Stimulated activated CD4-positive, alpha-beta T cell treated with anti-CD3 and anti-CD28 coated beads, Interleukin-2, amount 100 ng/mL, for 4 hours (primary cell): ENCODE measurements around the gene CLEC16A.

Source experiments
- DNase-seq: peaks from one replicate; pipeline ENCODE4 v3.0.0-alpha.2; 2020; ENCODE audit warnings: low read depth

The CLEC16A gene

DNA sequence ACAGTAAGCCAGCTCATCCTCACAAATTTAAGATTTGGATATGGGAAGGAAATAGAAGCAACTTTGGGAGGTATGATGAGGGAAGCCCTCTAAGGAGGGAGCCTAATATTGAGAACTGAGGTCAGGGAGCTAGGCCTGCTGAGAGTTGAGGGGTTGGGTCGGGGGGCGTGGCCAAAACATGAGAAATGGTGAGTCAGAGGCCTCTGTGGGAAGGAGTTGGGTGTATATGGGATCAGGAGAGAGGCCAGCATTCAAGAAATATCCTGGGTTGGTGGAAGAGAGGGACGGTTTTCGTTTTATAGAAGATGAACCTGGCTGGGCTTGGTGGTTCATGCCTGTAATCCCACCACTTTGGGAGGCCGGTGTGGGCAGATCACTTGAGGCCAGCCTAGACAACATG, 48.4 kb downstream of the CLEC16A start:
- peak; percentile 9 for DNase-seq

- no peak for DNase-seq
Observed at GRCh38 chr16:10993649-10994048, 49.3 kb downstream of the CLEC16A start.

DNA sequence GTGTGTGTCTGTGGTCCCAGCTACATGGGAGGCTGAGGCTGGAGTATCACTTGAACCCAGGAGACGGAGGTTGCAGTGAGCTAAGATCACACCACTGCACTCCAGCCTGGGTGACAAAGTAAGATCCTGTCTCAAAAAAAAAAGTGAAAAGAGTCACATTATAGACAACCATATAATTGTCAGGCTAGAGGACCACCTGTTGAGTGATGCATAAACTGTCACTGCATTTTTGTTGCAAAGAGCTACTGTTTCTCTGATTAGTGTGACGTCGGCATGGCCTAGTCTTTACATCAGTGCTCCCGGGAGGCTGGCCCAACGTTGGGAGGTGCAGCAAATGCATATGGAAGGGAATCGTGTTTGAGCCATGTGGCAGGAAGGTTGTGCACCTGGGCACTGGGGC, 50.2 kb downstream of the CLEC16A start:
- DNase-seq, result no peak

GRCh38 chr16:10995565-10995964, 51.2 kb downstream of the CLEC16A start:
- no peak for DNase-seq

- no peak for DNase-seq
Observed at GRCh38 chr16:10997485-10997884, 53.1 kb downstream of the CLEC16A start.

DNA sequence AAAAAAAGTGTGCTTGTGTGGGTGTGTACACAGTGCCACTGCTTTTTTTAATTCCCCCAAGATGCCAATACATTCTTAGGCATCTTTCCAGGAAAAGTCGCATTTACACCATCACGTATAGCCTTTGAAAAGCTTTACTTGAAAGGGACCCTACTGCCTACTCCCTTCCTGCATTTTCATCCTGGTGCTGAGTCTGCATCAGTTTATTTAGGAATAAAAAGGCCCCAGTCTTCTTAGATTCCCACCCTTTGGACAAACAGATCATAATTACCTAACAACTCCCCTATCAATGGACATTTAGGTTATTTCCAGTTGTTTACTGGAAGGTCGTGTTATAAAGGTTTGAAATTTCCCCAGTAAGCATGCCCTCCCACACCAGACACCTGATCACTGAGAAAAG, 54.9 kb downstream of the CLEC16A start:
- DNase-seq, result no peak

DNA sequence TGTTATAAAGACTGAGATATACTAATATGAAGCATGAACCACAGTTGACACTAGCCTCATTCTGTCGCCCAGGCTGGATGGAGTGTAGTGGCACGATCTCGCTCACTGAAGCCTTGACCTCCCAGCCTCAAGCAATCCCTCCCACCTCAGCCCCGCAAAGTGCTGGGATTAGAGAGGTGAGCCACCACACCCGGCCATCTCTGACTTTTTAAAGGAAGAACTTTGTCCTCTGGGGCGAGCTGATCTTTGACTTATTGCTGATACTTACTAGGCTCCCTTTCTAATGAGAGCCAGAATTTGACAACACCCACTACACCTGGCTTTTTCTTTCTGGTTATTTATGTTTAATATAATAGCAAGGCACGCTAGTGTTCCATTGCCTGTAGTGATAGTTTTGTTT, 57.2 kb downstream of the CLEC16A start:
- no peak for DNase-seq

DNA sequence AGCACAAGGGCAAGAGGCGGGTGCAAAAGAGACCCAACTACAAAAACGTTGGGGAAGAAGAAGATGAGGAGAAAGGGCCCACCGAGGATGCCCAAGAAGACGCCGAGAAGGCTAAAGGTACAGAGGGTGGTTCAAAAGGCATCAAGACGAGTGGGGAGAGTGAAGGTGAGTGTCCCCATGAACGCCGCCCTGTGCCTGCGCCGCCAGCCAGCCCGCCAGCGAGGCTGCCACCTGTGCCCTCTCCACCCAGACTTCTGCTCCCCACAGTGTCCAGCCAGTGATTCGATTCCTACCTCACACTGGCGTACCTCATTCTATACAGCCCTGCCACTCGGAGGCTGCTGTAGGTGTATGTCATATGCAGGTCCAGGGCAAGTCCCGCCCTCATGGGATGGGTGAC, 58.8 kb downstream of the CLEC16A start:
- DNase-seq, result no peak

DNA sequence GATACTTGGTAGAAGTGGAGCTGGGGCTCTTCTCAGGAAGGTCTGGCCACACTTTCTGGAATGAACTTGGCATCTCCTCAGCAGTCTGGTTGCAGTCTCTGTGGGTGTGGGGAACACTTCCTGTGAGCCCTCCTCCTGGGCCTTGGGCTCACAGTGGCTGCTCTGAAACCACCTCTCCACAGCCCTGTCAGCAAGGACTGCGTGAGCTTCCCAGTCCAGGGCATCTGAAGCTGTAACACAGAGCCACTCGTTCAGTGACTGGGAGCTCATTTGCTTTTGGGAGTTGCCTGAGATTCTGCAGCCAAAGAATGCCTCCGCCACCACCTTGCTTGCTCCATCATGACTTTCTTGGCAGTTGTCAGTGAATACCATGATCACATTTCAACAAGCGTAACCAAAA, 60.0 kb downstream of the CLEC16A start:
- DNase-seq, result no peak

DNA sequence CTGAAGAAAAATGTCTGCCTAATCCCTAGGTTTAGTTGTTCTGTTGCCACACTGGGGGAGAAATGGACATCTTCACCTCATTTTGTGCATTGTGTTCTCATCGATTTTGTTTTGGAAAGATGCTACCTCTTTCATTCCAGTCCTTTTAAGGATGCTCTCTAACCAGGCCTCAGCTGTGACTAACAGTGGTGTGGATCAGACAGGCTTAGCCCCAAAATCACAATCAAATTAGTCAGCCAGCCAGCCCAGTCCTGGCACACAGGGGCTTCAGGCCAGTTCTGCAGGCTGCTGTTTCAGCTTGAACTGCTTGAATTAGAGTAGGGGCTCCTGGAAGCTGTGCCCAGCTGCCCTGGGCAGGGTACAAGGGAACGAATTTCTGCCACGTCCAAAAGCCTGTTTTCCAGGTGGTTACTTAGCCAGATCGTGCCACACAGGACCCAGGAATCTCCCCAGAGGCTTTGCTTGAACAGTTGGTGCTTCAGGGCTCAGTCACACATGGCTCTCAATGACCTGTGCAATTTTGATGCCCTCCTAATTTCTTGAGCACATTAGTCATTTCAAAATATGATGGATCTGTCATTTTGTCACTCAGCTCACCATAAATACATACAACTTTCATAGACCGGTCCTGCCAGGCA, 60.7 kb downstream of the CLEC16A start:
- DNase-seq, result no peak

GRCh38 chr16:11005611-11005975, 61.2 kb downstream of the CLEC16A start:
- no peak for DNase-seq

GRCh38 chr16:11006656-11007055, 62.3 kb downstream of the CLEC16A start:
- no peak for DNase-seq

- DNase-seq, result no peak
Observed at GRCh38 chr16:11007714-11008280, 63.4 kb downstream of the CLEC16A start.

DNA sequence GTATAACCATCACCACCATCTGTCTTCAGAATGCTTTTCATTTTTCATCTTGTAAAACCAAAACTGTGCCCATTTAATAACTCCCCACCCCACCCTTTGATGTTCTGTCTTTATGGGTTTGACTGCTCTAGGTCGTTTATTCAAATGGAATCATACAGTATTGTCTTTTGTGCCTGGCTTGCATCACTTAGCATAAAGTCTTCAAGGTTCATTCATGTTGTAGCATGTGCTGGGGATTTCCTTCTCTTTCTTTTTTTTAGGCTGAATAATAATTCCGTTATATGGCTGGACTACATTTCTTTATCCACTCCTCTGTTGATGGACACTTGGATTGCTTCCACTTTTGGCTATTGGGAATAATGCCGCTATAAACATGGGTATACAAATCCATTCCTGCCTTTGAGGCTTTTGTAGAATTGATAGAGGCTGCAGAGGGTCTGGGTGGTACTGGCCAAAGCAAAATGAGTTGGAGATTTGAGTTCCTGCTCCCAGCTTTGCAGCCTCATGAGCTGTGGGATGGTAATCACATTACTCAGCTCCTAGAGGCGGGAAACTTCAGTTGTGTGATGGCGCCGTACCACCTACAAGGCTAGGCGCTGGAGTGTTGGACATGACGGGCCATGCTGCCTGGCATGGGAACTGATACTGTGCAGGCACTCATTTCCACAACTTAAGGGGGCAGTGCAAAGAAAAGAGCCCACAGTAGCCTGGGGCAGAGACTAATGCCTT, 64.8 kb downstream of the CLEC16A start:
- no peak for DNase-seq

DNA sequence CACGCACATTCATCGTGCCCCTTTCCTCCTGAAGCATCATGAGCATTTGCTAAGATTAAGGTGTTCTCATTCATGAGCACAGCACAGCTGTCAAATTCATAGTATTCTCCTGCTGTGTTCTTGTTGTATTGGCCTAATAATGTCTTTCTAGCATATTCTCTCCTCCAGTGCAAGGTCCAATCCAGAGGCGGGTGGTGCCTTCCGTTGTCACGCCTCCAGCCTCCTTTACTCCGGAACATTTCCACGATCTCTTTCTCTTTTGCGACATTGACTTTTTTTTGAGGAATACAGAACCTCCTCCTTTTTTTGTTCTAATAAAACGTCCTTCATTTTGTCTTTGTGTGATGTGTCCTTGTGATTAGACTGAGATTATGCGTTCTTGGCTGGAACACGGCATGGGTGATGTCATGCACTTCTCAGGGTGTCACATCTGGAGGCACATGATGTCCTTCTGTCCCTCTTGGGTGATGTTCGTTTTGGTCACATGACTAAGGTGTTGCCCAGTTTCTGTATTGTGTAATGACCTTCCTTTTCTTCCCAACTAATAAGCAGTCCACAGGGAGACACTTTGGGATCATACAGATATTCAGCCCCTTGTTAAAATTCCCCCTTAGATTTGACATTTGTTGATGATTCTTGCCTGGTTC, 66.3 kb downstream of the CLEC16A start:
- DNase-seq, result no peak

- DNase-seq, result no peak
Observed at GRCh38 chr16:11011326-11011725, 67.0 kb downstream of the CLEC16A start.

DNA sequence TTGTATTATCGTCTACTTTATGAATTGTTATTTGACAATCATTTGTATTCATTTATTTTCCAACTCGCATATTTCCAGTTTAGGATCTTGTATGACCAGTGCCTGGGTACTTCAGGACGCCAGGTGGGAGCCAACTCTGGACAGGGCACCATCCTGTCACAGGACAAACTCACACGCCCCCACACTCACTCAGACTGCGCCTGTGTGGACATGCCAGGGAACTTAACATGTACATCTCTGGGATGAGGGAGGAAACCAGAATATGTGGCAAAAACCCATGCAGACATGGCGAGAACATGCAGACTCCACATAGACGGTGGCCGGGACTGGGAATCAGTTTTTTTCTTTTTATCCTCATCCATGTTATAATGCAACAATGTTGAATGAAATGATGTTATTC, 68.5 kb downstream of the CLEC16A start:
- no peak for DNase-seq

GRCh38 chr16:11014136-11014535, 69.8 kb downstream of the CLEC16A start:
- no peak for DNase-seq

DNA sequence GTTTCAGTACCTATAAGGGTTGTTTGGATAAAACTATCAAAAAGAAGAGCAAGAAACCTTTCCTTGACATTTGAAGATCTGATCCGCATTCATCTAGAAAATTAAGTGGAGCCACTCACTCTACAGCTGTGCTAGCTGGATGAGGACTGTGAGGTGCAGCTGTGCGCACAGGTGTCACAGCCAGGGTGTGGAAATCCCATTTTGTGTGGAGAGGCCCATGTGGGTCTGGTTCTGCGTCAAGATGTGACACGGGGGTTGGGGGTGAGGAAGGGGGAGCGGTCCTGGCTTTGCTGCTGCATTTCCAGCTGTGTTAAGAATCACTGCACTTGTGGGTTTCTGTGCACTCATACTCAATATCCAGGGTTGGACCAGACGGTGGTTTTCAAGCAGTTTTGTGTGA, 70.7 kb downstream of the CLEC16A start:
- DNase-seq, result no peak

DNA sequence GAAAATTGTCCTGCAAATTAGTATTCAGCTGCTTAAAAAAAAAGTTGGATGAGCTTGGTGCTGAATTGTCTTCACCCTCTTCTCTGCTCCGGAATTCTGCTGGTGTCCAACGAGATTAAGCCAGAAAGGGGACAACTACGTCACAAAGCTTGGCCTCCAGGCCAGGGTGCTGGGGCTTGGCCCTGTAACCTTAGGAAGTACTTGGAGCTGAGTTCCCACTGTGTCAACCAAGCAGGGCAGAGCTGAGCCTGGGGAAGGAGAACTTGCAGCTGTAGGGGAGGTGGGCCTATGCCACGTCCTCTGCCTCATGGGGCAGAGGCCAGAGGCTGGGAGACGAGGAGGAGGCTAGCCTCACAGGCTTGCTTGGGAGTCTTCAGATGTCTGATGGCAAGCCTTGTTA, 71.2 kb downstream of the CLEC16A start:
- no peak for DNase-seq

DNA sequence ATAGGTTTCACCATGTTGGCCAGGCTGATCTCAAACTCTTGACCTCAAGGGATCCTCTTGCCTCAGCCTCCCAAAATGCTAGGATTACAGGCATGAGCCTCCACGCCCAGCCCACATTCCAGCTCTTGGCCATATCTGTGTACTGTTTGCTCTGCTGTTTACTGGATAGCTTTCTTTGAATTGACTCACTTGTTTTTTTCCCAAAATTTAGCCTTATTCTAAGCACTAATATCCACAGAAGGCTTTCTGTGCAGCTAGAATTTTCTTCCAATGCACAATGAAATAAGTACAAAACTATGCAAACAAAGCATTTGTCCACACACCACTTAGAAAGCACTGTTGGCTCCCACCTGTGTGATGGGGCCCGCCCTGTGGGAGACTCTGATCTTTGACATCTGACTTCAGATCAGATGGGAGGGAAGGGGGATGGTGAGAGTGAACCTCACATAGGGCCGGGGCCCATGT, 72.2 kb downstream of the CLEC16A start:
- DNase-seq, result no peak

- no peak for DNase-seq
Observed at GRCh38 chr16:11016993-11017392, 72.6 kb downstream of the CLEC16A start.

- no peak for DNase-seq
Observed at GRCh38 chr16:11017499-11017898, 73.1 kb downstream of the CLEC16A start.
